Ishikawa (cell line): ENCODE results near the gene STRADA.

Experiments
- CEBPB ChIP-seq: IDR thresholded peaks from 2 replicates; pipeline ENCODE4 v1.6.1; 2012
- EGR1 ChIP-seq: IDR thresholded peaks from 2 replicates; pipeline ENCODE4 v1.6.1; 2012
- EP300 ChIP-seq: IDR thresholded peaks from 2 replicates; pipeline ENCODE4 v1.6.1; 2012; ENCODE audit warnings: borderline replicate concordance
- NFIC ChIP-seq: IDR thresholded peaks from 2 replicates; pipeline ENCODE4 v1.6.1; 2012
- RAD21 ChIP-seq: IDR thresholded peaks from 2 replicates; pipeline ENCODE4 v1.6.1; 2012; ENCODE audit warnings: low read depth
- TAF1 ChIP-seq: IDR thresholded peaks from 2 replicates; pipeline ENCODE4 v1.6.1; 2012; ENCODE audit warnings: low read depth, mild to moderate bottlenecking
- TCF12 ChIP-seq: IDR thresholded peaks from 2 replicates; pipeline ENCODE4 v1.6.1; 2012; ENCODE audit warnings: low read depth
- ZBTB7A ChIP-seq: IDR thresholded peaks from 2 replicates; pipeline ENCODE4 v1.6.1; 2012; ENCODE audit warnings: low read depth
- TF ChIP-seq, protein P1 (sequence below): IDR thresholded peaks from 2 replicates; pipeline ENCODE4 v1.6.1; 2012

- TF ChIP-seq NFIC (no peak), TAF1 (no peak), EP300 (no peak), RAD21 (no peak), TCF12 (no peak), EGR1 (no peak), CEBPB (no peak), ZBTB7A (no peak)
- TF ChIP-seq, protein P1, sequence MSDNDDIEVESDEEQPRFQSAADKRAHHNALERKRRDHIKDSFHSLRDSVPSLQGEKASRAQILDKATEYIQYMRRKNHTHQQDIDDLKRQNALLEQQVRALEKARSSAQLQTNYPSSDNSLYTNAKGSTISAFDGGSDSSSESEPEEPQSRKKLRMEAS, result no peak
Observed at GRCh38 chr17:63703556-63704258, 37.9 kb downstream of the STRADA start.
